ENCODE results near the gene RNF149. TPM values are rescaled to one million over a fixed set of nuclear protein-coding genes. Genes with fewer than 3 reads are reported as not detected.
A peak's percentile ranks its signal among the peaks of the same experiment; 100 is the strongest.

The RNF149 gene
- total RNA-seq, 2 experiments from 2014 or later, result 23.4 to 29.5 TPM

DNA sequence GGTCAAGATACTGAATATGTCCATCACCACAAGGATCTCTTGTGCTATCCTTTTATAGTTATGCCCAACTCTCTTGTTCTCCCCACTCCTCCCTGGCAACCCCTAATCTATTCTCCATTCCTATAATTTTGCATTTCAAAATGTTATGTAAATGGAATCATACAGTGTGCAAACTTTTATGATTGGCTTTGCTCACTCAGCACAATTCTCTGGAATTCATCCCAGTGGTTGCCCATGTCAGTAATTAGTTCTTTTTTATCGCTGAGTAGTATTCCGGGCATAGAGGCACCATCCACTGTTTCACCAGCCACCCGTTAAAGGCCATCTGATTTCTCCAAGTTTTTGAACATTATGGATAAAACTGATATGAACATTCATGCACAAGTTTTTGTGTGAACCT, 38.4 kb upstream of the RNF149 start:
- no peak overlapping the region for H3K4me3 Mint-ChIP-seq
- POLR2A ChIA-PET, result no interaction called here

DNA sequence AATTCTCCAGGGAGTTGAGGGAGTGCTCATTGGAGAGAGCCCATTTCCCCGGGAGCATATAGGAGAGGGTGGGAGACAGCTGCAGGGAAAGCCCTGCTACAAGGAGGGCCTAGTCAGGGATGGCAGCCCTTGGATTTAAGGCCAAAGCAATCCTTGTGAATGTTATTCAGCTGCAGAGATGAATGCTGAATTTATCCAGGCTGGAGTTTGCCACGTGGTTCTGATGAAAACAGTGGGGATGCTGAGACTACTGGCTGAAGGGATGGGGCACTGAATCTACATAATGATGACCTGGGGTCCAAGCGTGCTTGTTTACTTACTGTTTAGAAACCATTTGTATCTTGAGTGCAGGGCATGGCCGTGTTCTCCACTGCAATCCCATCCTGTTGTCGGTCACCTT, 35.6 kb upstream of the RNF149 start:
- ChIA-PET CTCF (no interaction called here), POLR2A (no interaction called here)
- no peak overlapping the region for H3K4me3 Mint-ChIP-seq
- no peaks in the 10 kb centered on the region for H3K27me3 Mint-ChIP-seq
- no peak overlapping the region for H3K27ac Mint-ChIP-seq
- no peak for ATAC-seq
- intact Hi-C loops (cut with DNase I, micrococcal nuclease), result loop anchor here (5.0 to 10.0 kb wide), 3 partner anchors 43 to 641 kb away; partner anchors contain the start of gene CREG2 (in 1 of the 2)
- no peak for DNase-seq
- H3K36me3 Mint-ChIP-seq (ENCODE audit: low read depth), result no peaks in the 10 kb centered on the region
- H3K9me3 Mint-ChIP-seq (ENCODE audit: low read depth), result no peaks in the 10 kb centered on the region
- H3K4me1 Mint-ChIP-seq, result peaks cover 18% of the 10 kb centered on the region

More for the DNA sequence above, 38.4 kb upstream of the RNF149 start:
- CTCF ChIA-PET, result interaction anchor here (0.8 to 1.0 kb wide), 3 partner anchors 15 to 39 kb away, joined by 3 read pairs; no protein-coding TSS in a partner anchor
- Mint-ChIP-seq H3K9me3 (ENCODE audit: low read depth) (no peaks in the 10 kb centered on the region), H3K4me1 (peaks cover 11% of the 10 kb centered on the region), H3K36me3 (ENCODE audit: low read depth) (no peaks in the 10 kb centered on the region), H3K27me3 (no peaks in the 10 kb centered on the region), H3K27ac (no peak overlapping the region)
- intact Hi-C loops (cut with DNase I, micrococcal nuclease), result loop anchor here in 1 of 2 experiments (10.0 kb wide), 1 partner anchor 638 kb away; no protein-coding TSS in a partner anchor
- DNase-seq (no peak), ATAC-seq (no peak)

- intact Hi-C loops (cut with DNase I, micrococcal nuclease), result loop anchor here (1.0 to 10.0 kb wide), 5 partner anchors 45 to 642 kb away; partner anchors contain the start of gene CREG2 (in 2 of the 2)
- Mint-ChIP-seq H3K27me3 (no peaks in the 10 kb centered on the region), H3K4me3 (no peak overlapping the region), H3K9me3 (ENCODE audit: low read depth) (no peaks in the 10 kb centered on the region), H3K36me3 (ENCODE audit: low read depth) (no peaks in the 10 kb centered on the region), H3K27ac (no peak overlapping the region), H3K4me1 (peaks cover 18% of the 10 kb centered on the region)
- CTCF ChIA-PET, result interaction anchor here (0.6 to 4.0 kb wide), 39 partner anchors 8 to 1111 kb away, joined by 3 to 66 read pairs (median 4); partner anchors contain the start of gene CREG2
- POLR2A ChIA-PET, result no interaction called here
- no peak for ATAC-seq
- no peak for DNase-seq
These were observed 34.1 kb upstream of the RNF149 start for GRCh38 chr2:101342625-101343008.

GRCh38 chr2:101341901-101342624, 33.6 kb upstream of the RNF149 start:
- Mint-ChIP-seq H3K27ac (no peak overlapping the region), H3K9me3 (ENCODE audit: low read depth) (no peaks in the 10 kb centered on the region), H3K4me1 (peaks cover 18% of the 10 kb centered on the region), H3K36me3 (ENCODE audit: low read depth) (no peaks in the 10 kb centered on the region), H3K4me3 (no peak overlapping the region), H3K27me3 (no peaks in the 10 kb centered on the region)
- ATAC-seq (peak; percentile 74), DNase-seq (peak; percentile 85)
- CTCF ChIA-PET, result interaction anchor here (0.5 to 4.0 kb wide), 50 partner anchors 8 to 1111 kb away, joined by 3 to 66 read pairs (median 4); partner anchors contain the start of gene CREG2
- POLR2A ChIA-PET, result no interaction called here
- intact Hi-C loops (cut with DNase I, micrococcal nuclease), result loop anchor here (1.0 to 10.0 kb wide), 5 partner anchors 45 to 643 kb away; partner anchors contain the start of gene CREG2 (in 2 of the 2)

DNA sequence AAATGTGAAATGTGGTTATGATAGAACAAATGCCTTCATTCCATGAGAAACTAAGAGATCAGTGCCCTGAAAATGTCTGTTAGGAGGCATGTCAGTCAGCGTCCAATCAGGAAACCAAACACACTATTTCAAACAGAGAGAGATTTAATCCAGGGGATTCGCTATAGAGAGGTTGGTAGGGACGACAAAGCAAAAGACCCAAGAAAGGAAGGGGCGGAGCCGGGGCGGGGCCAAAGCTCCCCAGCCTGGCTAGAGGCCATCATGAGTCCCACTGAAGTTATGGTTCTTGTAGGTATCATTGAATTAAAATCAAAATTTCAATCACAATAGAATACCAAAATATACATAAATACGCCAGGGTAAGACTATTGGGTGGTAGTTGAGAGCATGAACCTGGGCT, 32.9 kb upstream of the RNF149 start:
- intact Hi-C loops (cut with DNase I, micrococcal nuclease), result loop anchor here (5.0 to 10.0 kb wide), 3 partner anchors 46 to 643 kb away; partner anchors contain the start of gene CREG2 (in 1 of the 2)

GRCh38 chr2:101340141-101340551, 31.6 kb upstream of the RNF149 start:
- H3K36me3 Mint-ChIP-seq (ENCODE audit: low read depth), result no peaks in the 10 kb centered on the region
- no peak for ATAC-seq
- intact Hi-C loops (cut with DNase I, micrococcal nuclease), result loop anchor here (5.0 to 10.0 kb wide), 3 partner anchors 47 to 645 kb away; partner anchors contain the start of gene CREG2 (in 1 of the 2)

More for the DNA sequence above, 32.9 kb upstream of the RNF149 start:
- CTCF ChIA-PET, result interaction anchor here (0.5 to 4.0 kb wide), 42 partner anchors 9 to 1039 kb away, joined by 3 to 66 read pairs (median 4); partner anchors contain the start of gene CREG2
- ATAC-seq (peak; percentile 68), DNase-seq (peak; percentile 64)
- no peak overlapping the region for H3K4me3 Mint-ChIP-seq
- no peak overlapping the region for H3K27ac Mint-ChIP-seq
- POLR2A ChIA-PET, result no interaction called here
- peaks cover 18% of the 10 kb centered on the region for H3K4me1 Mint-ChIP-seq
- no peaks in the 10 kb centered on the region for H3K9me3 Mint-ChIP-seq (ENCODE audit: low read depth)
- H3K36me3 Mint-ChIP-seq (ENCODE audit: low read depth), result no peaks in the 10 kb centered on the region
- no peaks in the 10 kb centered on the region for H3K27me3 Mint-ChIP-seq

GRCh38 chr2:101339266-101339880, 30.9 kb upstream of the RNF149 start:
- no peak for ATAC-seq
- CTCF ChIA-PET, result interaction anchor here (1.0 kb wide), 2 partner anchors 9 to 136 kb away, joined by 3 read pairs; partner anchors contain the start of gene RFX8
- POLR2A ChIA-PET, result no interaction called here
- DNase-seq, result no peak
- intact Hi-C loops (cut with DNase I, micrococcal nuclease), result no loop called here
- Mint-ChIP-seq H3K36me3 (ENCODE audit: low read depth) (no peaks in the 10 kb centered on the region), H3K27ac (no peak overlapping the region), H3K4me3 (no peak overlapping the region), H3K4me1 (peaks cover 19% of the 10 kb centered on the region), H3K9me3 (ENCODE audit: low read depth) (no peaks in the 10 kb centered on the region), H3K27me3 (no peaks in the 10 kb centered on the region)

More at GRCh38 chr2:101340141-101340551, 31.6 kb upstream of the RNF149 start:
- no peak overlapping the region for H3K4me3 Mint-ChIP-seq
- H3K4me1 Mint-ChIP-seq, result peaks cover 18% of the 10 kb centered on the region
- H3K27me3 Mint-ChIP-seq, result no peaks in the 10 kb centered on the region
- ChIA-PET CTCF (interaction anchor here (0.7 to 4.0 kb wide), 7 partner anchors 9 to 181 kb away, joined by 3 to 66 read pairs (median 3); partner anchors contain the start of gene RFX8), POLR2A (no interaction called here)
- H3K27ac Mint-ChIP-seq, result no peak overlapping the region
- no peaks in the 10 kb centered on the region for H3K9me3 Mint-ChIP-seq (ENCODE audit: low read depth)
- DNase-seq, result no peak

- DNase-seq, result no peak
- Mint-ChIP-seq H3K9me3 (ENCODE audit: low read depth) (no peaks in the 10 kb centered on the region), H3K27me3 (no peaks in the 10 kb centered on the region), H3K36me3 (ENCODE audit: low read depth) (no peaks in the 10 kb centered on the region), H3K4me3 (no peak overlapping the region), H3K27ac (no peak overlapping the region), H3K4me1 (peaks cover 31% of the 10 kb centered on the region)
- ATAC-seq, result no peak
- ChIA-PET POLR2A (no interaction called here), CTCF (interaction anchor here (1.2 kb wide), 1 partner anchor 11 kb away, joined by 3 read pairs; no protein-coding TSS in a partner anchor)
- intact Hi-C loops (cut with DNase I, micrococcal nuclease), result no loop called here
These were observed 29.4 kb upstream of the RNF149 start for GRCh38 chr2:101337877-101338276.

DNA sequence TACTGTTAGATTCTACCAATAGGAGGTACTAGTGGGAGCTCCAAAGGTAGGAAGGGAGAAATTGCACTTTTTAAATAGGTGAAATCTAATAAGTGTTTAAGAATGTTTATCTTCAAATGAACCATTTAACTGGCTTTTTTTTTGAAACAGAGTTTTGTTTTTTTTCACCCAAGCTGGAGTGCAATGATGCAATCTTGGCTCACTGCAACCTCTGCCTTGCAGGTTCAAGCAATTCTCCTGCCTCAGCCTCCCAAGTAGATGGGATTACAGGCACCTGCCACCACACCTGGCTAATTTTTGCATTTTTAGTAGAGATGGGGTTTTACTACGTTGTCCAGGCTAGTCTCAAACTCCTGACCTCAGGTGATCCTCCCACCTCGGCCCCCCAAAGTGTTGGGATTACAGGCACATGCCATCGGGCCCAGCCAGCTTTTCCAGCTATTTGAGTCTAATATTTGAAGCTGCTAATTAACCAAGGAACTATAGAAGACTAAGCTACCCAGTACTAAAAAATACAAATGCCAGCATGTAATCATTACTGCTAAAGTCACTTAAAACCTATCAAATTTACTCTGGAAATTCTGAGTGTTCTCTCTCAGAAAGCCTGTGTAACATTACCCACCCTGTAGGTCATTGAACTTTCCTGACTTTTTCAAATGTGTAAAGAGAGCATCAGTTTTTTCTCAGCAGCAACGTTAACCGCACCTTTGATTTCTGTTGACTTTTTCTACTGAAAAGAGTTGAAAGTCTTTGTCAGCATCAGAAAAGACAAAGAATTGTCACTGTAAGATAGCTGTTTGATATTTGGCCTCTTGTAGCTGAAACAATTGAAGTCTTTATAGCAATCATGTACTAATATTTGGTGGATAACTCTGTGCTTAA, 24.6 kb upstream of the RNF149 start:
- Mint-ChIP-seq H3K9me3 (ENCODE audit: low read depth) (no peaks in the 10 kb centered on the region), H3K4me1 (peaks cover 27% of the 10 kb centered on the region), H3K27me3 (no peaks in the 10 kb centered on the region), H3K4me3 (no peak overlapping the region), H3K36me3 (ENCODE audit: low read depth) (no peaks in the 10 kb centered on the region), H3K27ac (peak overlapping the region; percentile 40)
- DNase-seq (no peak), ATAC-seq (peak; percentile 11)
- CTCF ChIA-PET, result interaction anchor here (0.8 to 7.3 kb wide), 6 partner anchors 9 to 550 kb away, joined by 3 to 66 read pairs (median 3); no protein-coding TSS in a partner anchor
- intact Hi-C loops (cut with DNase I, micrococcal nuclease), result no loop called here
- POLR2A ChIA-PET, result interaction anchor here (0.6 kb wide), 1 partner anchor 762 kb away, joined by 3 read pairs; no protein-coding TSS in a partner anchor

DNA sequence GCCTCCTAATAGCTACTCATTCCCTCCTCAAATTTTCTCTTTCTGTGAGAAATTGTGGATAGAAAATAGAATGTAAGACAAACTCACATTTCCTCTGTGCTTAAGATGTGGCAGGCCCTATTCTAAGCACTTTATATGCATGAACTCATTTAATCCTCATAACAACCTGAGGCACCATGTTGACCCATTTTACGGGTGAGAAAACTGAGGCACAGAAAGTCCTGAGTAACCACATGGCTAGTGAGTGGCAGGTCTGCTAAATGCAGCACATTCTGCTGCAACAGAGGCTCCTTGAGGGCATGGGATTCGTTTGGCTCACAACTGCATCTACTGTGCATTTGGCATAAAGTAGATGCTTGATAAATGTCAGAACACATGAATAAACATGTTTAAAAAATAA, 22.7 kb upstream of the RNF149 start:
- ChIA-PET CTCF (interaction anchor here (0.6 to 7.3 kb wide), 3 partner anchors 11 to 143 kb away, joined by 3 to 66 read pairs (median 3); no protein-coding TSS in a partner anchor), POLR2A (no interaction called here)
- H3K4me3 Mint-ChIP-seq, result no peak overlapping the region
- no peaks in the 10 kb centered on the region for H3K9me3 Mint-ChIP-seq (ENCODE audit: low read depth)
- no peak for ATAC-seq
- H3K27me3 Mint-ChIP-seq, result no peaks in the 10 kb centered on the region
- intact Hi-C loops (cut with DNase I, micrococcal nuclease), result loop anchor here in 1 of 2 experiments (2.0 kb wide), 1 partner anchor 24 kb away; no protein-coding TSS in a partner anchor
- peak overlapping the region; percentile 81 for H3K27ac Mint-ChIP-seq
- no peak for DNase-seq
- peaks cover 27% of the 10 kb centered on the region for H3K4me1 Mint-ChIP-seq
- no peaks in the 10 kb centered on the region for H3K36me3 Mint-ChIP-seq (ENCODE audit: low read depth)

Measured in activated CD4-positive, alpha-beta T cell treated with anti-CD3 and anti-CD28 coated beads for 36 hours (primary cell).